Measurements from ENCODE around the gene ZFAND6.

Gene ZFAND6

GRCh38 chr15:80163897-80164296 is 104.4 kb downstream of the ZFAND6 start:
- in situ Hi-C loops (cut with MboI; ENCODE audit: low sequenced_read_pairs): no loop called here

GRCh38 chr15:80167936-80168335 is 108.5 kb downstream of the ZFAND6 start:
- in situ Hi-C loops (cut with MboI; ENCODE audit: low sequenced_read_pairs): no loop called here

- in situ Hi-C loops (cut with MboI; ENCODE audit: low sequenced_read_pairs): no loop called here
These were observed 108.9 kb downstream of the ZFAND6 start for GRCh38 chr15:80168421-80168820.

GRCh38 chr15:80169768-80170357 is 110.4 kb downstream of the ZFAND6 start:
- in situ Hi-C loops (cut with MboI; ENCODE audit: low sequenced_read_pairs): no loop called here

GRCh38 chr15:80170596-80170995 is 111.1 kb downstream of the ZFAND6 start:
- in situ Hi-C loops (cut with MboI; ENCODE audit: low sequenced_read_pairs): no loop called here

GRCh38 chr15:80171787-80172186 is 112.3 kb downstream of the ZFAND6 start:
- in situ Hi-C loops (cut with MboI; ENCODE audit: low sequenced_read_pairs): no loop called here

- in situ Hi-C loops (cut with MboI; ENCODE audit: low sequenced_read_pairs): no loop called here
These were observed 112.9 kb downstream of the ZFAND6 start for GRCh38 chr15:80172401-80172800.

- in situ Hi-C loops (cut with MboI; ENCODE audit: low sequenced_read_pairs): no loop called here
These were observed 113.7 kb downstream of the ZFAND6 start for GRCh38 chr15:80173022-80173759.

- in situ Hi-C loops (cut with MboI; ENCODE audit: low sequenced_read_pairs): no loop called here
These were observed 114.7 kb downstream of the ZFAND6 start for GRCh38 chr15:80174017-80174746.

GRCh38 chr15:80175436-80175835 is 116.0 kb downstream of the ZFAND6 start:
- in situ Hi-C loops (cut with MboI; ENCODE audit: low sequenced_read_pairs): no loop called here

- in situ Hi-C loops (cut with MboI; ENCODE audit: low sequenced_read_pairs): no loop called here
These were observed 117.0 kb downstream of the ZFAND6 start for GRCh38 chr15:80176443-80176842.

- in situ Hi-C loops (cut with MboI; ENCODE audit: low sequenced_read_pairs): no loop called here
These were observed 117.7 kb downstream of the ZFAND6 start for GRCh38 chr15:80177156-80177555.

GRCh38 chr15:80179025-80179759 is 119.7 kb downstream of the ZFAND6 start:
- in situ Hi-C loops (cut with MboI; ENCODE audit: low sequenced_read_pairs): no loop called here

GRCh38 chr15:80179935-80180334 is 120.5 kb downstream of the ZFAND6 start:
- in situ Hi-C loops (cut with MboI; ENCODE audit: low sequenced_read_pairs): no loop called here

- in situ Hi-C loops (cut with MboI; ENCODE audit: low sequenced_read_pairs): no loop called here
These were observed 121.0 kb downstream of the ZFAND6 start for GRCh38 chr15:80180468-80180867.

- in situ Hi-C loops (cut with MboI; ENCODE audit: low sequenced_read_pairs): no loop called here
These were observed 121.5 kb downstream of the ZFAND6 start for GRCh38 chr15:80180986-80181385.

- in situ Hi-C loops (cut with MboI; ENCODE audit: low sequenced_read_pairs): no loop called here
These were observed 123.3 kb downstream of the ZFAND6 start for GRCh38 chr15:80182611-80183261.

GRCh38 chr15:80183306-80183705 is 123.8 kb downstream of the ZFAND6 start:
- in situ Hi-C loops (cut with MboI; ENCODE audit: low sequenced_read_pairs): no loop called here

- in situ Hi-C loops (cut with MboI; ENCODE audit: low sequenced_read_pairs): no loop called here
These were observed 124.4 kb downstream of the ZFAND6 start for GRCh38 chr15:80183886-80184285.

GRCh38 chr15:80184554-80184953 is 125.1 kb downstream of the ZFAND6 start:
- in situ Hi-C loops (cut with MboI; ENCODE audit: low sequenced_read_pairs): no loop called here

- in situ Hi-C loops (cut with MboI; ENCODE audit: low sequenced_read_pairs): no loop called here
These were observed 125.7 kb downstream of the ZFAND6 start for GRCh38 chr15:80185152-80185551.
